Left ventricle myocardium inferior (tissue), 1 donor: ENCODE measurements around the gene CIAPIN1. TPM values are rescaled to one million over a fixed set of nuclear protein-coding genes. Genes with fewer than 3 reads are reported as not detected.

ENCODE experiments used
- DNase-seq: peaks from one replicate; pipeline ENCODE4 v3.0.0-alpha.2; 2020
- H3K27ac ChIP-seq: fragments of 200-600 bp; replicated peaks from 2 replicates; pipeline ENCODE4 v1.8.0; 2021
- H3K27me3 ChIP-seq: fragments of 200-600 bp; 2 replicates; pipeline ENCODE4 v1.8.0; 2021; ENCODE audit warnings: low read depth
- H3K36me3 ChIP-seq: fragments of 200-600 bp; 2 replicates; pipeline ENCODE4 v1.8.0; 2021
- H3K4me1 ChIP-seq: fragments of 200-600 bp; 2 replicates; pipeline ENCODE4 v1.8.0; 2021
- H3K4me3 ChIP-seq: fragments of 200-600 bp; 2 replicates; pipeline ENCODE4 v1.8.0; 2021; ENCODE audit warnings: mild to moderate bottlenecking, moderate library complexity
- H3K9me3 ChIP-seq: fragments of 200-600 bp; replicated peaks from 2 replicates; pipeline ENCODE4 v1.8.0; 2021
- intact Hi-C: fragments of 100-400 bp; cut with micrococcal nuclease; formaldehyde crosslinking; loops from one replicate; pipeline ENCODE4 v1.11.0; 2022
- total RNA-seq: library from RNA; stranded (reverse); fragmentation: NEBNext Ultra II Directional; extraction: Animal tissue kit (Norgen Biotek cat#: 25700); gene quantifications from one replicate; pipeline ENCODE4 v1.2.1, GENCODE V29; 2021
- TF ChIP-seq, protein P1 (sequence below): fragments of 200-600 bp; IDR thresholded peaks from 2 replicates; pipeline ENCODE4 v1.8.0; 2021; ENCODE audit warnings: antibody characterized with exemption, mild to moderate bottlenecking, borderline replicate concordance
- donor health status: DM: no; HTN: yes; CAD: no; lungs with severe emphysema.

Gene CIAPIN1
- total RNA-seq, 1 donor from 2014 or later = 43.2 TPM

DNA sequence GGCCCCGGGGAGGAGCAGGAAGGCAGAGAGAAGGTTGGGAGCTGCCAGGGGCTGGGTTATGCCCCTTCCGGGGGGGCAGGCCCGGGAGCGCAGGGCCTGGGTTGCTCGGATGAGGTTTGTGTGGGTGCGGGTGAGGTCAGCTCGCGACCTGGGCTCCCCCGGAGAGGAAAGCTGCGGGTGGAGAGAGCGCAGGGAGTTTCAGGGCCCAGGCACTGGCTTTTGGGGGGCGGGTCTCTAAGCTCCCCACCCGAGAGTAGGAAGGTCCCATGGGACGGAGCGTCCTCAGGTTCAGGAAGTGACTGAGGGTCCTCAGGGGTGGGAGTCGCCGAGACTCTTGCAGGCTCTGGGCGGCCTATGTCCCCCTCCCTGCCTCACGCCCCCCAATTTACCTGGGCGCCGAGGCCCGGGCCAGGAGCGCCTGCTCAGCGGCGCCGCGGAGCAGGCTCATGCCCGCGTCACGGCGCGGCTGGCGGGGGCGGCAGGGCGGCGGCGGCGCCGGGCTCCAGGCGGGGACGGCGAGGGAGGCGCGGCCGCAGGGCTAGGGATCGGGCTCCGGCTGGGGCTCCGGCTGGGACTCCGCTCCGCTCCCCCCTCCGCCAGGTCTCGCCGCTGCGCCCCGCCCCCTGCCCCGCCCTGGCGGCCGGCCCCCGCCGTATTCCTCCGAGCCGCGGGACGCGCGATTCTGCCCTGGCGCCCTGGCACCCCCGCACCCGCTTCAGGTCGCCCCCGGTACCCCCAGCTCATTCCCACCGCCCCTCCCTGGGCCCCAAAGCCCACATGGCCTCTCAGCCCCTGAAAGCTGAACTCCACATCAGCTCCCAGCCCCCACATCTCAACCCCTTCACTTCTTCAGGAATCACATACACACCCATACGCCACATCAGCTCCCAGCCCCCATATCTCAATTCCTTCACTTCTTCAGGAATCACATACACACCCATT, 39.0 kb upstream of the CIAPIN1 start, which contains the start of gene DOK4:
Gene DOK4 (minus strand): TSS at position 578 of the 942 bp plus-strand sequence. CDS start 6,986 bp downstream, outside the sequence.
- intact Hi-C loops = no loop called here
- no peaks in the 10 kb centered on the region for H3K36me3 ChIP-seq
- H3K4me3 ChIP-seq = peak within 1 kb of the TSS; percentile 80
- TF ChIP-seq, protein P1, sequence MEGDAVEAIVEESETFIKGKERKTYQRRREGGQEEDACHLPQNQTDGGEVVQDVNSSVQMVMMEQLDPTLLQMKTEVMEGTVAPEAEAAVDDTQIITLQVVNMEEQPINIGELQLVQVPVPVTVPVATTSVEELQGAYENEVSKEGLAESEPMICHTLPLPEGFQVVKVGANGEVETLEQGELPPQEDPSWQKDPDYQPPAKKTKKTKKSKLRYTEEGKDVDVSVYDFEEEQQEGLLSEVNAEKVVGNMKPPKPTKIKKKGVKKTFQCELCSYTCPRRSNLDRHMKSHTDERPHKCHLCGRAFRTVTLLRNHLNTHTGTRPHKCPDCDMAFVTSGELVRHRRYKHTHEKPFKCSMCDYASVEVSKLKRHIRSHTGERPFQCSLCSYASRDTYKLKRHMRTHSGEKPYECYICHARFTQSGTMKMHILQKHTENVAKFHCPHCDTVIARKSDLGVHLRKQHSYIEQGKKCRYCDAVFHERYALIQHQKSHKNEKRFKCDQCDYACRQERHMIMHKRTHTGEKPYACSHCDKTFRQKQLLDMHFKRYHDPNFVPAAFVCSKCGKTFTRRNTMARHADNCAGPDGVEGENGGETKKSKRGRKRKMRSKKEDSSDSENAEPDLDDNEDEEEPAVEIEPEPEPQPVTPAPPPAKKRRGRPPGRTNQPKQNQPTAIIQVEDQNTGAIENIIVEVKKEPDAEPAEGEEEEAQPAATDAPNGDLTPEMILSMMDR = no peak
- no peaks in the 10 kb centered on the region for H3K9me3 ChIP-seq
- peaks cover 27% of the 10 kb centered on the region for H3K4me1 ChIP-seq
- peak; percentile 87 for DNase-seq
- no peaks in the 10 kb centered on the region for H3K27me3 ChIP-seq
- peak within 1 kb of the TSS; percentile 75 for H3K27ac ChIP-seq

GRCh38 chr16:57485091-57485915, 38.1 kb upstream of the CIAPIN1 start:
- no peaks in the 10 kb centered on the region for H3K27me3 ChIP-seq
- H3K27ac ChIP-seq = peak overlapping the region; percentile 75
- DNase-seq = no peak
- intact Hi-C loops = no loop called here
- no peaks in the 10 kb centered on the region for H3K9me3 ChIP-seq
- peak overlapping the region; percentile 80 for H3K4me3 ChIP-seq
- peaks cover 34% of the 10 kb centered on the region for H3K4me1 ChIP-seq
- TF ChIP-seq, protein P1 = no peak
- no peaks in the 10 kb centered on the region for H3K36me3 ChIP-seq

GRCh38 chr16:57484515-57485005, 37.4 kb upstream of the CIAPIN1 start:
- TF ChIP-seq, protein P1 = no peak
- H3K9me3 ChIP-seq = no peaks in the 10 kb centered on the region
- H3K27me3 ChIP-seq = no peaks in the 10 kb centered on the region
- intact Hi-C loops = no loop called here
- H3K36me3 ChIP-seq = no peaks in the 10 kb centered on the region
- H3K4me1 ChIP-seq = peaks cover 42% of the 10 kb centered on the region
- no peak overlapping the region for H3K27ac ChIP-seq
- H3K4me3 ChIP-seq = no peak overlapping the region
- DNase-seq = no peak

DNA sequence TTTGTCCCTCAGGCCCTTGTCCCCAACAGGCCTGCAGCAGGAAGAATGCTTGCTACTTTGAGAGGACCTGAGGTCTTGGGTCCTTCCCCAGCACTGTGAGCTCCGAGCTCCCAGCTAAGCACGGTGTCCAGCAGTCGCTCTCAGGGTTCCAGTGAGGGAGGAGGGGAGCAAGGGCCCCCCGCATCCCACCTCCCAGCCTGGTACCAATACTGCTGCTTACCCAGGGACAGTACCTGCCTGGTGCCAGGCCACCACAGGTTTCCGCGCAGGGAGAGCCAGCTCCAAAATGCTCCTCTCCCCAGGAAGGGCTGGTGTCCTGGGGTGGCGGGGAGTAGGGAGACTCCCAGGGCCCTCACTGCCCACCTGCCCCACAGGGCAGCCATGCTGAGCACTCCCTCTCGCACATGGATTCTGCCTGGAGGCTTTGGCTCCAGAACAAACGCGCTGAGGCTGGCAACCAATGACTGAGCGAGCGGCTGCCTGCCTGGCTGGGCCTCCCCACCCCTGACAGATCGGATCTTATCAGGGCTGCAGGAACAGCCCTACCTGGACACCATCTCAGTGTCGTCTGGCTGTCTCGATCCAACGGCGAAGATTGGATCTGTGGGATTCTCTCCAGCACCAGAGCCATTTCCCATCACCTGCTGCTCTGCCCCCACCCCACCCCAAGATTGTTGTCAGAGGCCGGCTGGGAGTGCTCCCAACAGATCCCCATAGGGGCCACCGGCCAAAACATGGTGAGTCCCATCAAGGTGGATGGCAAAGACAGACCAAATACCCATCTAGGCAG, 36.7 kb upstream of the CIAPIN1 start:
- no peak overlapping the region for H3K27ac ChIP-seq
- intact Hi-C loops = no loop called here
- H3K36me3 ChIP-seq = no peaks in the 10 kb centered on the region
- no peaks in the 10 kb centered on the region for H3K27me3 ChIP-seq
- H3K4me1 ChIP-seq = peaks cover 48% of the 10 kb centered on the region
- no peak overlapping the region for H3K4me3 ChIP-seq
- DNase-seq = no peak
- no peaks in the 10 kb centered on the region for H3K9me3 ChIP-seq
- TF ChIP-seq, protein P1 = no peak
